ENCODE results near the gene ATG9A. TPM values are rescaled to one million over a fixed set of nuclear protein-coding genes. Genes with fewer than 3 reads are reported as not detected.

ATG9A gene
- total and polyA plus RNA-seq, 4 experiments from 2014 or later: 10.3 to 53.0 (median 38.2) TPM

- H3K27ac ChIP-seq (ENCODE audit: low read depth, low read length): no peak overlapping the region
- no peaks in the 10 kb centered on the region for H3K27me3 ChIP-seq (ENCODE audit: insufficient read depth, low read length)
- peaks cover 24 to 46% of the 10 kb centered on the region in 2 donors for H3K36me3 Mint-ChIP-seq
- H3K4me1 ChIP-seq (ENCODE audit: insufficient read depth, low read length): peaks cover 24% of the 10 kb centered on the region
- H3K36me3 ChIP-seq (ENCODE audit: insufficient read depth, low read length): peaks cover 46% of the 10 kb centered on the region
- intact Hi-C loops (cut with micrococcal nuclease): loop anchor here (1.0 to 10.0 kb wide), 4 partner anchors 9 to 165 kb away; partner anchors contain the start of genes ANKZF1, ATG9A, NHEJ1 and SLC23A3
- H3K27ac Mint-ChIP-seq: peak overlapping the region in 4 of 7 donors; percentile 47 to 80 (median 60)
- no peak overlapping the region for H3K4me3 ChIP-seq (ENCODE audit: low read length in 2 of 2)
- no peaks in the 10 kb centered on the region for H3K9me3 ChIP-seq (ENCODE audit: control insufficient read depth in 1 of 2, low read length in 2 of 2)
- POLR2A ChIA-PET (ENCODE audit: partially characterized antibody): interaction anchor here (0.6 to 15.3 kb wide), 8 partner anchors 9 to 558 kb away, joined by 3 to 424 read pairs (median 56); partner anchors contain the start of genes ANKZF1, ATG9A, CNPPD1 and DNAJB2
- H3K4me3 Mint-ChIP-seq: peak overlapping the region in 7 of 8 donors; percentile 30 to 85 (median 46)
- no peaks in the 10 kb centered on the region for H3K27me3 Mint-ChIP-seq
- CTCF ChIA-PET (ENCODE audit: partially characterized antibody): interaction anchor here (1.0 to 14.5 kb wide), 6 partner anchors 46 to 75 kb away, joined by 3 to 253 read pairs (median 4); partner anchors contain the start of genes CNPPD1, NHEJ1, RETREG2 and SLC23A3
- peaks cover 0 to 2% (median 0%) of the 10 kb centered on the region in 8 donors for H3K9me3 Mint-ChIP-seq
- peaks cover 9 to 27% (median 19%) of the 10 kb centered on the region in 4 donors for H3K4me1 Mint-ChIP-seq
- DNase-seq: no peak
Observed at GRCh38 chr2:219219784-219220532, 9.5 kb downstream of the ATG9A start.

GRCh38 chr2:219218732-219219701 lies 10.4 kb downstream of the ATG9A start, which contains the start of gene ABCB6:
Gene ABCB6, minus strand, starts transcription at chr2:219218958. Its CDS starts 285 bp downstream, at chr2:219218673.
- H3K4me1 ChIP-seq (ENCODE audit: insufficient read depth, low read length): peaks cover 24% of the 10 kb centered on the region
- ChIA-PET CTCF (ENCODE audit: partially characterized antibody) (interaction anchor here (0.6 to 14.5 kb wide), 9 partner anchors 8 to 76 kb away, joined by 3 to 253 read pairs (median 3); partner anchors contain the start of genes CNPPD1, GLB1L, NHEJ1 and RETREG2), POLR2A (ENCODE audit: partially characterized antibody) (interaction anchor here (0.7 to 15.3 kb wide), 13 partner anchors 10 to 76 kb away, joined by 3 to 424 read pairs (median 28); partner anchors contain the start of genes ANKZF1, ATG9A, CNPPD1 and DNAJB2)
- peak within 1 kb of the TSS; percentile 53 for H3K27ac ChIP-seq (ENCODE audit: low read depth, low read length)
- DNase-seq: peak; percentile 81 to 93 (median 83)
- peak within 1 kb of the TSS; percentile 49 to 68 for H3K4me3 ChIP-seq (ENCODE audit: low read length in 2 of 2)
- H3K27me3 ChIP-seq (ENCODE audit: insufficient read depth, low read length): no peaks in the 10 kb centered on the region
- Mint-ChIP-seq H3K4me3 (peak within 1 kb of the TSS; percentile 82 to 93 (median 84)), H3K27ac (peak within 1 kb of the TSS; percentile 74 to 96 (median 88)), H3K36me3 (peaks cover 17 to 36% of the 10 kb centered on the region in 2 donors), H3K4me1 (peaks cover 8 to 25% (median 19%) of the 10 kb centered on the region in 4 donors), H3K9me3 (no peaks in the 10 kb centered on the region), H3K27me3 (no peaks in the 10 kb centered on the region)
- H3K36me3 ChIP-seq (ENCODE audit: insufficient read depth, low read length): peaks cover 36% of the 10 kb centered on the region
- intact Hi-C loops (cut with micrococcal nuclease): loop anchor here (1.0 to 10.0 kb wide), 4 partner anchors 10 to 164 kb away; partner anchors contain the start of genes ANKZF1, ATG9A, NHEJ1 and SLC23A3
- H3K9me3 ChIP-seq (ENCODE audit: control insufficient read depth in 1 of 2, low read length in 2 of 2): no peaks in the 10 kb centered on the region

GRCh38 chr2:219218217-219218731 lies 11.2 kb downstream of the ATG9A start:
- Histone ChIP-seq H3K4me1 (ENCODE audit: insufficient read depth, low read length) (peaks cover 24% of the 10 kb centered on the region), H3K9me3 (ENCODE audit: control insufficient read depth in 1 of 2, low read length in 2 of 2) (no peaks in the 10 kb centered on the region), H3K27me3 (ENCODE audit: insufficient read depth, low read length) (no peaks in the 10 kb centered on the region), H3K4me3 (ENCODE audit: low read length in 2 of 2) (peak overlapping the region; percentile 49 to 68), H3K27ac (ENCODE audit: low read depth, low read length) (peak overlapping the region; percentile 53), H3K36me3 (ENCODE audit: insufficient read depth, low read length) (peaks cover 29% of the 10 kb centered on the region)
- no peaks in the 10 kb centered on the region for H3K27me3 Mint-ChIP-seq
- H3K4me3 Mint-ChIP-seq: peak overlapping the region; percentile 81 to 93 (median 84)
- H3K27ac Mint-ChIP-seq: peak overlapping the region; percentile 74 to 96 (median 88)
- DNase-seq: peak in 3 of 5 donors; percentile 28 to 51 (median 37)
- CTCF ChIA-PET (ENCODE audit: partially characterized antibody): interaction anchor here (1.0 to 14.5 kb wide), 7 partner anchors 9 to 76 kb away, joined by 3 to 253 read pairs (median 4); partner anchors contain the start of genes CNPPD1, GLB1L, NHEJ1 and RETREG2
- peaks cover 10 to 29% of the 10 kb centered on the region in 2 donors for H3K36me3 Mint-ChIP-seq
- POLR2A ChIA-PET (ENCODE audit: partially characterized antibody): interaction anchor here (0.7 to 15.3 kb wide), 14 partner anchors 10 to 77 kb away, joined by 3 to 424 read pairs (median 22); partner anchors contain the start of genes ANKZF1, ATG9A, CNPPD1 and DNAJB2
- peaks cover 8 to 25% (median 19%) of the 10 kb centered on the region in 4 donors for H3K4me1 Mint-ChIP-seq
- intact Hi-C loops (cut with micrococcal nuclease): loop anchor here (2.0 to 10.0 kb wide), 3 partner anchors 47 to 163 kb away; partner anchors contain the start of genes NHEJ1 and SLC23A3
- no peaks in the 10 kb centered on the region for H3K9me3 Mint-ChIP-seq

GRCh38 chr2:219216535-219216915 lies 12.9 kb downstream of the ATG9A start:
- Histone ChIP-seq H3K27me3 (ENCODE audit: insufficient read depth, low read length) (no peaks in the 10 kb centered on the region), H3K4me3 (ENCODE audit: low read length in 2 of 2) (no peak overlapping the region), H3K9me3 (ENCODE audit: control insufficient read depth in 1 of 2, low read length in 2 of 2) (no peaks in the 10 kb centered on the region), H3K4me1 (ENCODE audit: insufficient read depth, low read length) (peaks cover 24% of the 10 kb centered on the region), H3K36me3 (ENCODE audit: insufficient read depth, low read length) (peaks cover 14% of the 10 kb centered on the region), H3K27ac (ENCODE audit: low read depth, low read length) (no peak overlapping the region)
- peak overlapping the region in 4 of 7 donors; percentile 36 to 70 (median 42) for H3K27ac Mint-ChIP-seq
- no peak for DNase-seq
- H3K9me3 Mint-ChIP-seq: peaks cover 0 to 2% (median 0%) of the 10 kb centered on the region in 8 donors
- H3K27me3 Mint-ChIP-seq: no peaks in the 10 kb centered on the region
- intact Hi-C loops (cut with micrococcal nuclease): loop anchor here (10.0 kb wide), 1 partner anchor 162 kb away; no protein-coding TSS in a partner anchor
- ChIA-PET CTCF (ENCODE audit: partially characterized antibody) (interaction anchor here (1.1 to 14.5 kb wide), 7 partner anchors 33 to 83 kb away, joined by 3 to 253 read pairs (median 6); partner anchors contain the start of genes CNPPD1, NHEJ1, RETREG2 and SLC23A3), POLR2A (ENCODE audit: partially characterized antibody) (interaction anchor here (0.9 to 15.3 kb wide), 6 partner anchors 13 to 43 kb away, joined by 3 to 424 read pairs (median 42); partner anchors contain the start of genes ANKZF1, ATG9A, CNPPD1 and GLB1L)
- H3K4me3 Mint-ChIP-seq: peak overlapping the region in 1 of 8 donors; percentile 57
- peaks cover 8 to 26% (median 19%) of the 10 kb centered on the region in 4 donors for H3K4me1 Mint-ChIP-seq
- H3K36me3 Mint-ChIP-seq: peaks cover 6 to 23% of the 10 kb centered on the region in 2 donors

GRCh38 chr2:219215871-219216534 lies 13.4 kb downstream of the ATG9A start:
- DNase-seq: no peak
- H3K36me3 Mint-ChIP-seq: peaks cover 3 to 22% of the 10 kb centered on the region in 2 donors
- peaks cover 29% of the 10 kb centered on the region for H3K4me1 ChIP-seq (ENCODE audit: insufficient read depth, low read length)
- H3K27ac ChIP-seq (ENCODE audit: low read depth, low read length): no peak overlapping the region
- no peaks in the 10 kb centered on the region for H3K9me3 ChIP-seq (ENCODE audit: control insufficient read depth in 1 of 2, low read length in 2 of 2)
- H3K4me1 Mint-ChIP-seq: peaks cover 12 to 30% (median 22%) of the 10 kb centered on the region in 4 donors
- H3K4me3 ChIP-seq (ENCODE audit: low read length in 2 of 2): no peak overlapping the region
- ChIA-PET CTCF (ENCODE audit: partially characterized antibody) (interaction anchor here (1.1 to 14.5 kb wide), 8 partner anchors 34 to 158 kb away, joined by 3 to 253 read pairs (median 5); partner anchors contain the start of genes CNPPD1, NHEJ1, RETREG2 and SLC23A3), POLR2A (ENCODE audit: partially characterized antibody) (interaction anchor here (0.7 to 15.3 kb wide), 9 partner anchors 9 to 56 kb away, joined by 3 to 424 read pairs (median 5); partner anchors contain the start of genes ANKZF1, ATG9A, CNPPD1 and GLB1L)
- no peaks in the 10 kb centered on the region for H3K27me3 Mint-ChIP-seq
- H3K4me3 Mint-ChIP-seq: no peak overlapping the region
- peaks cover 11% of the 10 kb centered on the region for H3K36me3 ChIP-seq (ENCODE audit: insufficient read depth, low read length)
- peak overlapping the region in 1 of 7 donors; percentile 46 for H3K27ac Mint-ChIP-seq
- intact Hi-C loops (cut with micrococcal nuclease): loop anchor here (10.0 kb wide), 1 partner anchor 161 kb away; no protein-coding TSS in a partner anchor
- no peaks in the 10 kb centered on the region for H3K27me3 ChIP-seq (ENCODE audit: insufficient read depth, low read length)
- peaks cover 0 to 2% (median 0%) of the 10 kb centered on the region in 8 donors for H3K9me3 Mint-ChIP-seq

Data from CD4-positive, alpha-beta memory T cell (primary cell).